Endothelial cell of umbilical vein (primary cell): ENCODE results near the gene SNX25. TPM values are rescaled to one million over a fixed set of nuclear protein-coding genes. Genes with fewer than 3 reads are reported as not detected.

Source experiments
- BruUV-seq: library from RNA; stranded (reverse); fragments of 400-500 nt; replicated peaks from 2 replicates; lab custom pipeline; 2021; lab: Mats Ljungman, UMichigan
- CTCF ChIA-PET: fragments of 300-600, 350-600 bp; sonication (Branson Sonifier 250); formaldehyde crosslinking; loops from one replicate; lab custom pipeline; 2021; ENCODE audit warnings: antibody characterized with exemption, inconsistent platforms; lab: Charles Lee
- POLR2A ChIA-PET: fragments of 300-600, 350-600 bp; sonication (Branson Sonifier 250); formaldehyde crosslinking; loops from one replicate; lab custom pipeline; 2021; ENCODE audit warnings: antibody characterized with exemption, inconsistent platforms; lab: Charles Lee
- DNase-seq: peaks from one replicate; pipeline ENCODE4 v3.0.0-alpha.2; 2011; ENCODE audit warnings: low read depth, low spot score
- FAIRE-seq: peaks from 2 replicates; lab custom pipeline; 2011; peaks lifted over from hg19 to GRCh38; lab: Jason Lieb, UNC
- H2AFZ ChIP-seq: 2 replicates; pipeline ENCODE4 v1.6.0; 2012; ENCODE audit warnings: low read depth, low read length, control low read depth, inconsistent platforms
- H3K27ac ChIP-seq: 2 replicates; pipeline ENCODE4 v1.5.1; 2011; ENCODE audit warnings: low read depth, mild to moderate bottlenecking, control low read depth, low read length, moderate library complexity; ENCODE audit not compliant: insufficient read depth
- H3K27me3 ChIP-seq, 2 experiments: 2 replicates each; pipeline versions ENCODE4 v1.6.0 to v1.6.1; 2011; ENCODE audit warnings: low read length in 2 of 2, mixed read lengths in 1 of 2; ENCODE audit not compliant: control insufficient read depth in 2 of 2, insufficient read depth in 2 of 2
- H3K36me3 ChIP-seq, 2 experiments: 2 replicates in 1 of 2; 3 replicates in 1 of 2; pipeline ENCODE4 v1.5.1; 2011; ENCODE audit warnings: low read length in 2 of 2, mild to moderate bottlenecking in 1 of 2, moderate library complexity in 1 of 2; ENCODE audit not compliant: control insufficient read depth in 2 of 2, insufficient read depth in 2 of 2; ENCODE audit errors: extremely low read depth in 1 of 2
- H3K4me1 ChIP-seq: 3 replicates; pipeline ENCODE4 v1.5.1; 2011; ENCODE audit warnings: mild to moderate bottlenecking, low read length; ENCODE audit not compliant: control insufficient read depth, insufficient read depth; ENCODE audit errors: extremely low read depth
- H3K4me2 ChIP-seq: 2 replicates; pipeline ENCODE4 v1.6.1; 2011; ENCODE audit warnings: low read length, control low read depth, mixed read lengths; ENCODE audit not compliant: insufficient read depth
- H3K4me3 ChIP-seq, 3 experiments: fragments of 200-600 bp in 1 of 3; sonication (generic), shearing (Covaris generic) in 1 of 3; replicated peaks in 1 of 3; 2 replicates each; pipeline ENCODE4 v1.5.1; 2011 to 2016; ENCODE audit warnings: control low read depth in 3 of 3, low read length in 3 of 3, mild to moderate bottlenecking in 2 of 3, inconsistent platforms in 1 of 3, low read depth in 1 of 3, moderate library complexity in 1 of 3; ENCODE audit not compliant: insufficient read depth in 1 of 3
- H3K79me2 ChIP-seq: 2 replicates; pipeline ENCODE4 v1.6.0; 2012; ENCODE audit warnings: low read length, inconsistent platforms; ENCODE audit not compliant: control insufficient read depth, insufficient read depth
- H3K9ac ChIP-seq: replicated peaks from 2 replicates; pipeline ENCODE3; 2011; ENCODE audit warnings: low read length, control low read depth; ENCODE audit not compliant: insufficient read depth; ENCODE audit errors: extremely low read depth
- H3K9me1 ChIP-seq: replicated peaks from 3 replicates; pipeline ENCODE4 v1.6.0; 2011; ENCODE audit warnings: mild to moderate bottlenecking, low read length; ENCODE audit not compliant: control insufficient read depth, insufficient read depth; ENCODE audit errors: extremely low read depth
- H3K9me3 ChIP-seq: replicated peaks from 2 replicates; pipeline ENCODE4 v1.5.1; 2012; ENCODE audit warnings: low read length, inconsistent platforms; ENCODE audit not compliant: control insufficient read depth, insufficient read depth
- H4K20me1 ChIP-seq: replicated peaks from 2 replicates; pipeline ENCODE3; 2011; ENCODE audit warnings: mild to moderate bottlenecking, low read length; ENCODE audit not compliant: control insufficient read depth, insufficient read depth; ENCODE audit errors: extremely low read depth
- EZH2 ChIP-seq: IDR thresholded peaks from 2 replicates; pipeline ENCODE4 v1.6.1; 2012; ENCODE audit warnings: borderline replicate concordance, low read depth, mild to moderate bottlenecking, moderate library complexity, low read length, inconsistent platforms; ENCODE audit not compliant: severe bottlenecking
- FOS ChIP-seq: IDR thresholded peaks from 2 replicates; pipeline ENCODE4 v1.6.1; 2011; ENCODE audit warnings: mild to moderate bottlenecking, low read length, moderate library complexity, borderline replicate concordance; ENCODE audit not compliant: insufficient read depth
- GATA2 ChIP-seq: IDR thresholded peaks from 2 replicates; pipeline ENCODE4 v1.7.0; 2011; ENCODE audit warnings: low read depth, mild to moderate bottlenecking, moderate library complexity, mixed read lengths, low read length; ENCODE audit not compliant: insufficient read length, insufficient read depth
- JUN ChIP-seq: IDR thresholded peaks from 2 replicates; pipeline ENCODE4 v1.6.1; 2011; ENCODE audit warnings: borderline replicate concordance, low read depth; ENCODE audit not compliant: insufficient read length, insufficient read depth
- MYC ChIP-seq: IDR thresholded peaks from one replicate; pipeline ENCODE4 v1.6.1; 2011; ENCODE audit warnings: mild to moderate bottlenecking, low read depth, low read length
- POLR2A ChIP-seq: IDR thresholded peaks from 2 replicates; pipeline ENCODE4 v1.6.1; 2012; ENCODE audit warnings: low read depth, mild to moderate bottlenecking, control low read depth, low read length
- POLR2AphosphoS5 ChIP-seq: IDR thresholded peaks from 2 replicates; pipeline ENCODE4 v1.6.1; 2012; ENCODE audit warnings: low read depth, mild to moderate bottlenecking, control low read depth, low read length, moderate library complexity; ENCODE audit not compliant: insufficient read depth
- dilution Hi-C: fragments of 300-500 bp; cut with MboI; formaldehyde crosslinking; loops from one replicate; pipeline ENCODE4 v1.15.0; 2019; ENCODE audit warnings: low sequenced_read_pairs; ENCODE audit not compliant: extremely low pct_ligation_motif_present
- intact Hi-C: fragments of 100-400 bp; cut with micrococcal nuclease; formaldehyde crosslinking; loops from one replicate; pipeline ENCODE4 v1.10.0; 2022
- polyA plus RNA-seq, 4 experiments: library from polyadenylated mRNA; depleted of rRNA in 3 of 4; stranded (reverse) in 3 of 4; unstranded in 1 of 4; fragments of >200 nt; gene quantifications; 2 replicates each; pipeline versions ENCODE4 v1.2.1 to v1.2.3, GENCODE V29; 2011 to 2012; ENCODE audit warnings: missing spikeins in 1 of 4
- total RNA-seq: library from RNA; stranded (reverse); gene quantifications from 2 replicates; pipeline ENCODE4 v1.2.3, GENCODE V29; 2021
- TF ChIP-seq, protein P1 (sequence below), 2 donors: IDR thresholded peaks; 1 replicate in 1 of 2; 2 replicates in 1 of 2; pipeline ENCODE4 v1.5.1; 2011; ENCODE audit warnings: low read length in 2 of 2, mild to moderate bottlenecking in 2 of 2, moderate library complexity in 2 of 2, control low read depth in 1 of 2, inconsistent platforms in 1 of 2, low read depth in 1 of 2; ENCODE audit not compliant: insufficient read depth in 1 of 2; ENCODE audit errors: extremely low read depth in 1 of 2
- TF ChIP-seq, protein P2 (sequence below): IDR thresholded peaks from 2 replicates; pipeline ENCODE4 v1.6.1; 2011; ENCODE audit not compliant: insufficient read depth, insufficient read length

The SNX25 gene
- total and polyA plus RNA-seq, 2 donors (not counting 3 experiments of a cell fraction or from before 2014, with no cell fraction given) = 6.6 to 16.1 TPM

DNA sequence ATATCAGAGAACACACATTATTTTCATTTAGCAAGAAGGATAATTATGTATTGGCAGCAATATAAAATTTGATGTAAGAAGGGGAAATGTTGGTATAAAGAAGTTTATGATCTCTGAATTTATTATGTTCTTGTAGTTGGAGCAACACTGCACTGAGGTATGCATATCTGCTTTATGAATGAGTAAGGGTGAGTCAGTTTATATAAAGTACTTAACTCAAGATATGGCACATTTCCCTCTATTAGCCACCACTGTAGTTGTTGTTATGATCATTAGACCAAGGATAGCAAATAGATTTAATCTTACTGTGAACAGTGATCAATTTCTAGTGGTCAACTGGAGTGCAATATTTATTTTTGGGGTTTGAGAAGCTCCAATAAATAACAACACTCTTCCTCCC, 66.6 kb downstream of the SNX25 start:
- POLR2A ChIA-PET = no interaction called here
- peak; percentile 31 for FAIRE-seq
- H3K4me2 ChIP-seq = no peak overlapping the region

More for the DNA sequence above, 66.6 kb downstream of the SNX25 start:
- TF ChIP-seq JUN (no peak), GATA2 (peak; percentile 37), POLR2A (no peak), FOS (peak; percentile 67), POLR2AphosphoS5 (no peak), EZH2 (no peak), MYC (no peak)
- TF ChIP-seq, protein P1, sequence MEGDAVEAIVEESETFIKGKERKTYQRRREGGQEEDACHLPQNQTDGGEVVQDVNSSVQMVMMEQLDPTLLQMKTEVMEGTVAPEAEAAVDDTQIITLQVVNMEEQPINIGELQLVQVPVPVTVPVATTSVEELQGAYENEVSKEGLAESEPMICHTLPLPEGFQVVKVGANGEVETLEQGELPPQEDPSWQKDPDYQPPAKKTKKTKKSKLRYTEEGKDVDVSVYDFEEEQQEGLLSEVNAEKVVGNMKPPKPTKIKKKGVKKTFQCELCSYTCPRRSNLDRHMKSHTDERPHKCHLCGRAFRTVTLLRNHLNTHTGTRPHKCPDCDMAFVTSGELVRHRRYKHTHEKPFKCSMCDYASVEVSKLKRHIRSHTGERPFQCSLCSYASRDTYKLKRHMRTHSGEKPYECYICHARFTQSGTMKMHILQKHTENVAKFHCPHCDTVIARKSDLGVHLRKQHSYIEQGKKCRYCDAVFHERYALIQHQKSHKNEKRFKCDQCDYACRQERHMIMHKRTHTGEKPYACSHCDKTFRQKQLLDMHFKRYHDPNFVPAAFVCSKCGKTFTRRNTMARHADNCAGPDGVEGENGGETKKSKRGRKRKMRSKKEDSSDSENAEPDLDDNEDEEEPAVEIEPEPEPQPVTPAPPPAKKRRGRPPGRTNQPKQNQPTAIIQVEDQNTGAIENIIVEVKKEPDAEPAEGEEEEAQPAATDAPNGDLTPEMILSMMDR (IDR thresholded peaks at IDR 0.05; ENCODE audit: extremely low read depth in 1 of 2, insufficient read depth in 1 of 2, low read depth in 1 of 2, low read length in 2 of 2) = no peak
- TF ChIP-seq, protein P2, sequence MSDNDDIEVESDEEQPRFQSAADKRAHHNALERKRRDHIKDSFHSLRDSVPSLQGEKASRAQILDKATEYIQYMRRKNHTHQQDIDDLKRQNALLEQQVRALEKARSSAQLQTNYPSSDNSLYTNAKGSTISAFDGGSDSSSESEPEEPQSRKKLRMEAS = no peak
- intact Hi-C loops (loop anchor here (5.0 kb wide), 1 partner anchor 64 kb away; no protein-coding TSS in a partner anchor), dilution Hi-C loops (loop anchor here (25.0 kb wide), 1 partner anchor 111 kb away; the partner anchor contains the start of genes ANKRD37 and LRP2BP)
- H3K27ac ChIP-seq = no peak overlapping the region
- H3K4me1 ChIP-seq = peaks cover 9% of the 10 kb centered on the region
- no peak overlapping the region for H2AFZ ChIP-seq
- no peak overlapping the region for H3K9ac ChIP-seq
- H3K4me3 ChIP-seq = no peak overlapping the region
- H3K9me3 ChIP-seq = no peaks in the 10 kb centered on the region
- no TSS peak for BruUV-seq
- CTCF ChIA-PET = interaction anchor here (2.2 kb wide), 1 partner anchor 92 kb away, joined by 4 read pairs; no protein-coding TSS in a partner anchor
- DNase-seq = peak; percentile 39
- no peaks in the 10 kb centered on the region for H3K27me3 ChIP-seq
- H3K9me1 ChIP-seq = no peaks in the 10 kb centered on the region
- H3K79me2 ChIP-seq = no peaks in the 10 kb centered on the region
- H3K36me3 ChIP-seq = no peaks in the 10 kb centered on the region
- no peaks in the 10 kb centered on the region for H4K20me1 ChIP-seq
